ENCODE measurements around the gene ING1. TPM values are rescaled to one million over a fixed set of nuclear protein-coding genes. Genes with fewer than 3 reads are reported as not detected.
"Not testable (repeated sequence)": the region's sequence is repeated elsewhere in the genome, so short reads cannot be mapped to it uniquely, and the experiment has no call there.

Gene ING1
- total RNA-seq, 1 donor, result 23.7 TPM

GRCh38 chr13:110714797-110715394 lies 1.4 kb downstream of the ING1 start:
- DNase-seq (ENCODE audit: low read depth in 2 of 3, low spot score in 2 of 3), result peak in 1 of 3 donors; percentile 43

- DNase-seq (ENCODE audit: low read depth in 2 of 3, low spot score in 2 of 3), result peak; percentile 88 to 100 (median 99)
Observed at GRCh38 chr13:110715395-110716246, 2.1 kb downstream of the ING1 start.

- peak in 1 of 3 donors; percentile 16 for DNase-seq (ENCODE audit: low read depth in 2 of 3, low spot score in 2 of 3)
Observed at GRCh38 chr13:110716247-110716515, 2.7 kb downstream of the ING1 start.

DNA sequence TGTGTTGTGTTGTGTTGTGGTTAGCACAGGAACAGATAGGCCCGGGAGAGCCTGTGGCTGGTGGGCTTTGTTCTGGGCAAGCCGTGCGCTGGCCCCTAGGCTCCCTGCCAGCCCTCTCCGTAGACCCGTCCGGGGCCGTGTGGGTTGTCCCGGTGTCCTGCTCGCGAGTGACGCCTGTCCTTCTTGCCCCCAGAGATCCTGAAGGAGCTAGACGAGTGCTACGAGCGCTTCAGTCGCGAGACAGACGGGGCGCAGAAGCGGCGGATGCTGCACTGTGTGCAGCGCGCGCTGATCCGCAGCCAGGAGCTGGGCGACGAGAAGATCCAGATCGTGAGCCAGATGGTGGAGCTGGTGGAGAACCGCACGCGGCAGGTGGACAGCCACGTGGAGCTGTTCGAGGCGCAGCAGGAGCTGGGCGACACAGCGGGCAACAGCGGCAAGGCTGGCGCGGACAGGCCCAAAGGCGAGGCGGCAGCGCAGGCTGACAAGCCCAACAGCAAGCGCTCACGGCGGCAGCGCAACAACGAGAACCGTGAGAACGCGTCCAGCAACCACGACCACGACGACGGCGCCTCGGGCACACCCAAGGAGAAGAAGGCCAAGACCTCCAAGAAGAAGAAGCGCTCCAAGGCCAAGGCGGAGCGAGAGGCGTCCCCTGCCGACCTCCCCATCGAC lies 5.7 kb downstream of the ING1 start:
- no peak for DNase-seq (ENCODE audit: low read depth in 2 of 3, low spot score in 2 of 3)

DNA sequence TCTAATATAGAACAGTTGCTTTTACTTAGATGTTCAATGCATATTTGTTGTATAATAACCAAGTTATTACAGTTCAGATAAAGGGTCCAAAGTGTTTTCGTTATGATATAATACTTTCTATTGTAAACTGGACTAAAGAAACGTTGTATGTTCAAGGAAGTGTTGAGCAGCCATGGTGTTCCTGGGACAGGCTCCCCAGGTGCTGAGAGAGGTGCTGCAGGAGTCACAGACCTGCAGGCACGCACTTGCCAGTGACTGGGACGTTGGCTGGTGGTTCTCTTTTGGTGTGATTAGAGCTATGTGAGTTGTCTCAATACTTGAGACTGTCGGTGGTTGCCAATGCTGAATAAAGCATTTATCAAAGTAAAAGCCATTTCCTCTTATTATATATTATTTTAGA lies 9.5 kb downstream of the ING1 start:
- DNase-seq (ENCODE audit: low read depth in 2 of 3, low spot score in 2 of 3), result no peak

- DNase-seq (ENCODE audit: low read depth in 2 of 3, low spot score in 2 of 3), result no peak
Observed at GRCh38 chr13:110723598-110723997, 10.1 kb downstream of the ING1 start.

DNA sequence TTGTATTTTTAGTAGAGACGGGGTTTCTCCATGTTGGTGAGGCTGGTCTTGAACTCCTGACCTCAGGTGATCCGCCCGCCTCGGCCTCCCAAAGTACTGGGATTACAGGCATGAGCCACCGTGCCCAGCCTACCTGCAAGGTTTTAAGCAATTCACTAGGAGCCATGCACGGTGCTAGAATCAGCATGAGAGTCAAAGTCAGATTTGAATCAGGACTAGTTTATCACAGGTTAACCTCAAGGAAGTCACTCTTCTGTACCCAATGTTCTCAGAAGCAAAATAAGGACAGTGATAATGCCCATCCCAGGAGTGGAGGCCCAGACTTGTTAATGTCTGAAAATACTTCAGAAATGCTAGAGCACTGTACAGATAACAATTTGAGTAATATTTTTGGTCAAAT lies 12.7 kb downstream of the ING1 start:
- DNase-seq (ENCODE audit: low read depth in 2 of 3, low spot score in 2 of 3), result not testable (repeated sequence)

DNA sequence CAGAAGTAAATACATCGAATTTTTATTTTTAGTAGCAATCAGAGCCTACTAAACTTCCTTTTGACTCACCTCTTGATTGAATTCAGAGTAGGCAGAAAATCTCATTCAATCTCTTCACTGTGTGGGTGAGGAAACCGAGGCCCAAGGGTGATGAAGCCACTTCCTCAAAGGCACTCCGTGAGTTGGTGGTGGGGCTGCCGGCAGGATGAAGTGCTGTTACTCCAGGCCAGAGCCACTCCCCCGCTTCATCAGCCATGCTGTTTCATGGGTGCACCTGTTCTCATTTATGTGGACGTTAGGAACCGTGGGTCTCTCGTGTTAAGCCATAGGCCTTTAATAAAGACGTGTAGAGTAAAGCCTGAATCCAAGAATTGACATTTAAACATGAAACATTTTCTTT lies 13.2 kb downstream of the ING1 start:
- DNase-seq (ENCODE audit: low read depth in 2 of 3, low spot score in 2 of 3), result no peak

- DNase-seq (ENCODE audit: low read depth in 2 of 3, low spot score in 2 of 3), result no peak
Observed at GRCh38 chr13:110731072-110731471, 17.6 kb downstream of the ING1 start.

DNA sequence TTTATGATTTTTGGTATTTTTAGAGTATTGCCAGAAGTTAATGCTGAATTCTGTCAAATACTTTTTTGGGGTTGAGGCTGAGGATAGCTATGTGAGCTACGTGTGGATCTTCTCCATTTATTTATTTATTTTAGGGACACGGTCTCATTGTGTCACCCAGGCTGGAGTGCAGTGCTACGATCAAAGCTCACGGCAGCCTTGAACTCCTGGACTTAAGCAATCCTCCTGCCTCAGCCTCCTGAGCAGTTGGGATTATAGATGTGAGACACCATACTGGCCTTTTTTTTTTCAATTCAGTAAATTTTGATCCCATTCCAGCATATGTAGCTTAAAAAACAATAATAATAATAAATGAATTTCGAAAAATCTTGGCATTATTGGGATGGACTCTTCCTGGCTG lies 21.1 kb downstream of the ING1 start:
- DNase-seq (ENCODE audit: low read depth in 2 of 3, low spot score in 2 of 3), result no peak

DNA sequence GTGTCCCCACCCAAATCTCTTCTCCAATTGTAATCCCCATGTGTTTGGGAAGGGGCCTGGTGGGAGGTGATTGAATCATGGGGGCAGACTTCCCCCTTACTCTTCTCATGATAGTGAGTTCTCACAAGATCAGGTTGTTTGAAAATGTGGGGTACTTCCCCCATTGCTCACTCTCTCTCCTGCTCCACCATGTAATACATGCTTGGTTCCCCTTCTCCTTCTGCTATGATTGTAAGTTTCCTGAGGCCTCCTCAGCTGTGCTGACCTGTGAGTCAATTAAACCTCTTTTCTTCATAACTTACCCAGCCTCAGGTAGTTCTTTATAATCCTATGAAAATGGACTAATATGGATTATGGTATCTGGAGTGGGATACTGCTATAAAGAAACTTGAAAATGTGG lies 24.1 kb downstream of the ING1 start:
- DNase-seq (ENCODE audit: low read depth in 2 of 3, low spot score in 2 of 3), result no peak

DNA sequence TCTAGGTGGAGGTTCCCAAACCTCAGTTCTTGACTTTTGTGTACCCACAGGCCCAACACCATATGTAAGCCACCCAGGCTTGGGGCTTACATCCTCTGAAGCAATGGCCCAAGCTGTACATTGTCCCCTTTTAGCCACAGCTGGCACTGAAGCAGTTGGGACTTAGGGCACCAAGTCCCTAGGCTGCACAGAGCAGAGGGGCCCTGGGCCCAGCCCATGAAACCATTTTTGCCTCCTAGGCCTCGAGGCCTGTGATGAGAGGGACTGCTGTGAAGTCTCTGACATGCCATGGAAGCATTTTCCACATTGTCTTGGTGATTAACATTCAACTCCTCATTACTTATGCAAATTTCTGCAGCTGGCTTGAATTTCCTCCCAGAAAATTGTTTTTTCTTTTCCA lies 30.2 kb downstream of the ING1 start:
- DNase-seq (ENCODE audit: low read depth in 2 of 3, low spot score in 2 of 3), result no peak

DNA sequence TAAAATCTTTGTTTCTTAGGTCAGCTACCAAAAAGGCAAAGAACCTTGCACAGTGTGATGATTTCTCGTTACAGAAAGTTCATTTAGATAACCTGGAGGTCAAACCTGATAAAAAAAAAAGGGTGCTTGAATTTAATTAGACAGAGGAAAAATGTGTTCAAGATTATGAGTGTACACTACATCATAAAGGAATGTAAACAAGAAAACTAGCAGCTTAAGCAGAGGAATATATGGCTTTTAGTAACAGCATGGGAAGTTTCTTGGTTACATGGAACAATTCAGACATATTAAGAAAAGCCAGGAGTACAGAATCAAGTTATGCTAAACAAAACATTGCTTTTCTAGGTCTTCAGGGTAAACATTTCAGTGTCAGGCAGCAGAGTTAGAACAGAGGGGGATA lies 32.9 kb downstream of the ING1 start:
- DNase-seq (ENCODE audit: low read depth in 2 of 3, low spot score in 2 of 3), result no peak

DNA sequence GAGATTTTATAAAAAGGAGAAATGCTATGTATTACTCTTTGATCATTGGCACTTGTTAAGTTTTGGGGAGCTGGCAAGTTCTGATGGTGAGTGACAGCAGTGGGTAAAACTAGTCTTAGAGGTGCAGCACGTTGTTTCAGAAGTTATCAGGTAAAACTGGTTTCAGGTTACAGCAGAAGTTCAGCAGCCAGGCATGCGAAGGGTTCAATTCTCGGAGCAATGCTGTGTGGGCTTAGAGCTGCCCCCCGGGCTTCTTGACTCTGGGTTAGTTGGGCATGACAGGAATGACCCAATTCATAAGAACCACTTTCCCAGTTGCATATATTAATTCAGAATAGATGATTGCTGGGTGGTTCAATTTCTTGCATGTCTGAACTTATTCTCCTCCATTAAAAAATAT lies 34.8 kb downstream of the ING1 start:
- DNase-seq (ENCODE audit: low read depth in 2 of 3, low spot score in 2 of 3), result no peak

GRCh38 chr13:110756219-110756631 lies 42.7 kb downstream of the ING1 start:
- no peak for DNase-seq (ENCODE audit: low read depth in 2 of 3, low spot score in 2 of 3)

GRCh38 chr13:110757296-110757695 lies 43.8 kb downstream of the ING1 start:
- DNase-seq (ENCODE audit: low read depth in 2 of 3, low spot score in 2 of 3), result no peak

DNA sequence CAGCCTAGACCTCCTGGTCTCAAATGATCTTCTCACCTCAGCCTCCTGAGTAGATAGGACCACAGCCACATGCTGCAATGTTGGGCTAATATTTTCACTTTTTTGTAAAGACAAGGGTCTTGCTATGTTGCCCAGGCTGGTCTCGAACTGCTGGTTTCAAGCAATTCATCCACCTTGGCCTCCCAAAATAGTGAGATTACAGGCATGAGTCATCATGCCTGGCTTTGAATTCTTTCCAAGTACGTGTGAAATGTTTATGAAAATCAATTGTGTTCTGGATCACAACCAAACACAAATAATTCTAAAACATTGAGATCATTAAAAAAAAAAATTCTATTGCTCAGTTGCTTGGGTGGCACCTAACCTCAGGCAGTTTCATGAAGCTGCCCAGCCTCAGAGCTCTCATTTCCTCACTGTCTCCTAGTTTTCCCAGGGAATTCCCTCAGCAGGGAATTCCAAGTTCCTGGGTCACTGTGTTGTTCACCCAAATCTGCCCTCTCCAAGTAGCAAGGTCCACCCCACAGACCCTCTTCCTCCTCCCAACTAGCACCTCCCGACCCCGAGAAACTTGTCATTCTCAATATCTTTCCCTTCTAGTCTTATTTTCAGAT lies 44.8 kb downstream of the ING1 start:
- no peak for DNase-seq (ENCODE audit: low read depth in 2 of 3, low spot score in 2 of 3)

DNA sequence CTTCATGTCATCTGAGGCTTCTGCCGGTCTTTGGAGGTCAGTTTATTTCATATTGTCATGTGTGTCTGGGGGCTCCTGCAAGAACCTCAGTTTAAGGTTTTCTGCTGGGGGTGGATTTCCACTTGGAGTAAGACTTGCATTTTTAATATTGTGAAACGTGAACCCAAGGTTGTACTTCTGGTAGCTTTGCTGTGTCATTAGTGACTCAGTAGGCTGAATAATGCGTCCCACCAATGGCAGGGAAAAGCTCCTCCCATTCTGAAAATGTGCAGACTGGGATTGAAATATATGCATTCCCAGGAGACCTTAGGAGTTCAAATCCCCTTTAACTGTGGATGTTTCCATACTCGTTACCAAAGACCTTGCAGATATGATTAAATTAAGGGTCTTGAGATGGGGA lies 46.2 kb downstream of the ING1 start:
- no peak for DNase-seq (ENCODE audit: low read depth in 2 of 3, low spot score in 2 of 3)

DNA sequence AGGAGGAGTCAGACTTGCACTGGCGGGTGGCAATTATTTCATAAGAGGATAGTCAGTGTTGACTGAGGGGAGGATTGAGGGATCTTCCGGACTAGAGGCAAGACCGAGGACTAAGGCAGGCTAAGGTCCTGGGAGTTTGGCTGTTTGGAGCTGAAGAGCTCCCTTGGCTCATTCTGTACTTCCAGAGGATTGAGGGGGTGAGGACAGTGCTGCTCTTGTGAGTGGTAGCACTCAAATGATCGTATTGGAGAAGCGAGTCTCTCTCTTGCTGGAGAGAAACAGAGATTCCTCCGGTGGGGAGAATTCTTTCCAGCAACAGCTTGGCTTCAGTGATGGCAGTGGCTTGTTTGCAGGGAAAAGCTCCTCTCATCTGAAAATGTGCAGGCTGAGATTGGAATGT lies 47.1 kb downstream of the ING1 start:
- DNase-seq (ENCODE audit: low read depth in 2 of 3, low spot score in 2 of 3), result no peak

- DNase-seq (ENCODE audit: low read depth in 2 of 3, low spot score in 2 of 3), result no peak
Observed at GRCh38 chr13:110766671-110767430, 53.4 kb downstream of the ING1 start.

DNA sequence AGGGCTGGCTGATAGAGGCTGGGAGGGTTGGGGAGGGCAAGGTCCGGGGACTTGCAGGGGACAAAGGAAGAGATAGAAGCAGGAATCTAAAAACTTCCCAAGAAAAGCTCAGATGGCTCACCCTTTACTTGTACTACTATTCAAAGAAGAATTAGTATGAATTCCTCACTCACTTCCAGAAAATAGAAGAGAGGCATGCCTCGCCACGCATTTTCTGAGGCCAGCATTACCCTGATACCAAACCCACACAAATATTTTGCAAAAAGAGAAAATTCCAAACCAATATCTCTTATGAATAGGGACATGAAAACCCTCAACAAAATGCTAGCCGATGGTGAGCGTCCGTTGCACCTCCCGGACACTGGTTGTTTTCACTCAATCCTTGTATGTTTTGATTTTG lies 54.0 kb downstream of the ING1 start:
- DNase-seq (ENCODE audit: low read depth in 2 of 3, low spot score in 2 of 3), result no peak
